HCT116 (cell line): Measurements from ENCODE around the gene NDUFA9. TPM values are rescaled to one million over a fixed set of nuclear protein-coding genes. Genes with fewer than 3 reads are reported as not detected.

Experiments used
- ATAC-seq: fragments of 200-7000 bp; cut with Tn5 transposase; 2 replicates; pipeline ENCODE4 v1.9.1; 2020; ENCODE audit warnings: mild to moderate bottlenecking, moderate library complexity
- Bru-seq: library from RNA; stranded (reverse); fragments of 400-500 nt; gene quantifications from one replicate; lab custom pipeline; 2021; lab: Mats Ljungman, UMichigan
- BruChase-seq, 2 experiments: library from RNA; stranded (reverse); fragments of 400-500 nt; gene quantifications; one replicate each; lab custom pipeline; 2021; lab: Mats Ljungman, UMichigan
- BruUV-seq: library from RNA; stranded (reverse); fragments of 400-500 nt; replicated peaks from 2 replicates; lab custom pipeline; 2021; lab: Mats Ljungman, UMichigan
- CTCF ChIA-PET: fragments of 300-600 bp; sonication (Branson Sonifier 250); formaldehyde crosslinking; loops from one replicate; lab custom pipeline; 2021; ENCODE audit warnings: antibody characterized with exemption; lab: Charles Lee
- POLR2A ChIA-PET: fragments of 300-600, 350-600 bp; sonication (Branson Sonifier 250); formaldehyde crosslinking; loops from one replicate; lab custom pipeline; 2021; ENCODE audit warnings: antibody characterized with exemption; lab: Charles Lee
- RAD21 ChIA-PET, 2 experiments: fragments of 300-600 bp; sonication (Branson Sonifier 250); formaldehyde crosslinking; loops; one replicate each; lab custom pipeline; 2023; ENCODE audit warnings: low total read pairs in 2 of 2; ENCODE audit not compliant: uncharacterized antibody in 2 of 2, unreplicated experiment in 2 of 2, low non-redundant PET in 1 of 2; lab: Charles Lee
- DNase-seq: peaks from one replicate; pipeline ENCODE4 v3.0.0-alpha.2; 2010; ENCODE audit warnings: low read depth, low spot score
- H2AFZ ChIP-seq: fragments of 200-600 bp; shearing (Covaris generic), sonication (generic); 2 replicates; pipeline ENCODE4 v1.6.1; 2017; ENCODE audit warnings: low read depth, mixed run types, mixed read lengths, antibody characterized with exemption, low read length; ENCODE audit not compliant: poor library complexity, severe bottlenecking
- H3K27ac ChIP-seq: 2 replicates; pipeline ENCODE4 v1.5.1; 2012; ENCODE audit warnings: low read depth, low read length
- H3K27me3 ChIP-seq: fragments of 200-600 bp; sonication (generic); 2 replicates; pipeline ENCODE4 v1.6.1; 2016; ENCODE audit warnings: mixed run types, low read length, mixed read lengths; ENCODE audit not compliant: insufficient read depth
- H3K36me3 ChIP-seq, 2 experiments: fragments of 200-500 bp in 1 of 2; fragments of 200-600 bp in 1 of 2; sonication (Bioruptor generic) in 1 of 2; sonication (generic) in 1 of 2; 2 replicates each; pipeline versions ENCODE4 v1.5.1 to v1.6.1; 2014 to 2016; ENCODE audit warnings: low read length in 2 of 2, inconsistent platforms in 1 of 2, mixed read lengths in 1 of 2, mixed run types in 1 of 2; ENCODE audit not compliant: insufficient read depth in 2 of 2, control insufficient read depth in 1 of 2
- H3K4me1 ChIP-seq, 2 experiments: fragments of 200-600 bp in 1 of 2; sonication (generic) in 1 of 2; 2 replicates each; pipeline versions ENCODE4 v1.5.1 to v1.6.1; 2012 to 2017; ENCODE audit warnings: low read length in 2 of 2, inconsistent platforms in 1 of 2, mild to moderate bottlenecking in 1 of 2, mixed read lengths in 1 of 2, mixed run types in 1 of 2, moderate library complexity in 1 of 2; ENCODE audit not compliant: insufficient read depth in 2 of 2, control insufficient read depth in 1 of 2
- H3K4me2 ChIP-seq: fragments of 200-600 bp; sonication (generic); 2 replicates; pipeline ENCODE4 v1.6.1; 2017; ENCODE audit warnings: mixed run types, low read length, mixed read lengths
- H3K4me3 ChIP-seq, 2 experiments: fragments of 200-600 bp in 1 of 2; sonication (generic) in 1 of 2; replicated peaks in 1 of 2; 2 replicates each; pipeline ENCODE4 v1.5.1; 2011 to 2016; ENCODE audit warnings: low read length in 2 of 2, control low read depth in 1 of 2, low read depth in 1 of 2, mild to moderate bottlenecking in 1 of 2, mixed read lengths in 1 of 2, mixed run types in 1 of 2
- H3K79me2 ChIP-seq: fragments of 200-600 bp; sonication (generic); 2 replicates; pipeline ENCODE4 v1.6.1; 2017; ENCODE audit warnings: mild to moderate bottlenecking, mixed run types, low read length, moderate library complexity, mixed read lengths; ENCODE audit not compliant: insufficient read depth
- H3K9ac ChIP-seq: fragments of 200-600 bp; sonication (generic); 2 replicates; pipeline ENCODE4 v1.6.1; 2016; ENCODE audit warnings: low read length, mixed read lengths
- H3K9me2 ChIP-seq: fragments of 200-600 bp; sonication (generic), shearing (Covaris generic); 2 replicates; pipeline ENCODE4 v1.6.1; 2017; ENCODE audit warnings: mixed run types, mild to moderate bottlenecking, moderate library complexity; ENCODE audit not compliant: insufficient read depth
- H3K9me3 ChIP-seq, 2 experiments: fragments of 200-500 bp in 1 of 2; fragments of 200-600 bp in 1 of 2; sonication (Bioruptor generic) in 1 of 2; sonication (generic) in 1 of 2; 2 replicates each; pipeline ENCODE4 v1.6.1; 2014 to 2017; ENCODE audit warnings: low read length in 2 of 2, mixed read lengths in 2 of 2, inconsistent platforms in 1 of 2, low read depth in 1 of 2, mild to moderate bottlenecking in 1 of 2, mixed run types in 1 of 2, moderate library complexity in 1 of 2; ENCODE audit not compliant: control insufficient read depth in 1 of 2, insufficient read depth in 1 of 2
- H4K20me1 ChIP-seq: fragments of 200-600 bp; sonication (generic), shearing (Covaris generic); 2 replicates; pipeline ENCODE4 v1.6.1; 2017; ENCODE audit warnings: mixed run types, mild to moderate bottlenecking, moderate library complexity; ENCODE audit not compliant: insufficient read depth
- CBX3 ChIP-seq: IDR thresholded peaks from 2 replicates; pipeline ENCODE4 v1.6.1; 2012; ENCODE audit warnings: low read depth
- EGR1 ChIP-seq: IDR thresholded peaks from 2 replicates; pipeline ENCODE4 v1.6.1; 2012; ENCODE audit warnings: low read depth
- ELF1 ChIP-seq: IDR thresholded peaks from 2 replicates; pipeline ENCODE4 v1.6.1; 2012; ENCODE audit warnings: low read depth, borderline replicate concordance
- POLR2A ChIP-seq: IDR thresholded peaks from 2 replicates; pipeline ENCODE4 v1.7.0; 2011; ENCODE audit warnings: borderline replicate concordance; ENCODE audit not compliant: insufficient read depth, insufficient read length; ENCODE audit errors: extremely low read depth
- POLR2AphosphoS5 ChIP-seq: IDR thresholded peaks from 2 replicates; pipeline ENCODE4 v1.6.1; 2011; ENCODE audit warnings: mild to moderate bottlenecking, low read depth, low read length, moderate library complexity
- SIN3A ChIP-seq: IDR thresholded peaks from 2 replicates; pipeline ENCODE4 v1.6.1; 2012; ENCODE audit warnings: low read depth
- SP1 ChIP-seq: IDR thresholded peaks from 2 replicates; pipeline ENCODE4 v1.6.1; 2012; ENCODE audit warnings: low read depth
- YY1 ChIP-seq: IDR thresholded peaks from 2 replicates; pipeline ENCODE4 v1.6.1; 2011; ENCODE audit warnings: low read length, low read depth, moderate library complexity, mild to moderate bottlenecking; ENCODE audit not compliant: insufficient replicate concordance; ENCODE audit errors: extremely low read depth
- ZFX ChIP-seq: fragments of 450-650 bp; IDR thresholded peaks from 2 replicates; pipeline ENCODE4 v1.6.1; 2017
- ZNF274 ChIP-seq: fragments of 200-500 bp; sonication (Bioruptor generic); IDR thresholded peaks from 2 replicates; pipeline ENCODE4 v1.6.1; 2014; ENCODE audit warnings: mild to moderate bottlenecking, low read depth, low read length, inconsistent platforms
- intact Hi-C: fragments of 100-400 bp; cut with micrococcal nuclease; formaldehyde crosslinking; loops from 2 replicates; pipeline ENCODE4 v1.10.0; 2022
- long read RNA-seq: library from polyadenylated mRNA; unstranded; transcript quantifications from one replicate; pipeline ENCODE4 v2.0.0, GENCODE V29; 2021; ENCODE audit not compliant: unreplicated experiment
- polyA plus RNA-seq: library from polyadenylated mRNA; unstranded; fragments of >200 nt; gene quantifications from 2 replicates; pipeline ENCODE4 v1.2.1, GENCODE V29; 2012; ENCODE audit warnings: missing spikeins
- total RNA-seq: library from RNA; stranded (reverse); gene quantifications from one replicate; pipeline ENCODE4 v1.2.1, GENCODE V29; 2021; ENCODE audit not compliant: unreplicated experiment
- TF ChIP-seq, protein P1 (sequence below): IDR thresholded peaks from 2 replicates; pipeline ENCODE4 v1.6.1; 2012; ENCODE audit warnings: low read depth
- TF ChIP-seq, protein P2 (sequence below): IDR thresholded peaks from 2 replicates; pipeline ENCODE4 v1.6.1; 2011; ENCODE audit warnings: mild to moderate bottlenecking, low read length, moderate library complexity; ENCODE audit not compliant: insufficient replicate concordance; ENCODE audit errors: extremely low read depth
- TF ChIP-seq, protein P3 (sequence below): IDR thresholded peaks from 2 replicates; pipeline ENCODE4 v1.6.1; 2012

The NDUFA9 gene
- 95.4 TPM for total RNA-seq
- 115 and 125 TPM in 2 replicates for polyA plus RNA-seq
- Bru-seq, nascent RNA: percentile 55 among the genes with signal in this experiment
- BruChase-seq, experiment 1, labeled RNA remaining after a 6-hour chase: percentile 79 among the genes with signal in this experiment
- percentile 67 among the genes with signal in this experiment for BruChase-seq, experiment 2, labeled RNA remaining after a 2-hour chase
- long read RNA-seq, full-length matches to known transcripts: 128 of 131 reads
- long read RNA-seq, partial matches to known transcripts: 1 of 131 reads
- long read RNA-seq, other reads (novel, unspliced or antisense): 2 of 131 reads

DNA sequence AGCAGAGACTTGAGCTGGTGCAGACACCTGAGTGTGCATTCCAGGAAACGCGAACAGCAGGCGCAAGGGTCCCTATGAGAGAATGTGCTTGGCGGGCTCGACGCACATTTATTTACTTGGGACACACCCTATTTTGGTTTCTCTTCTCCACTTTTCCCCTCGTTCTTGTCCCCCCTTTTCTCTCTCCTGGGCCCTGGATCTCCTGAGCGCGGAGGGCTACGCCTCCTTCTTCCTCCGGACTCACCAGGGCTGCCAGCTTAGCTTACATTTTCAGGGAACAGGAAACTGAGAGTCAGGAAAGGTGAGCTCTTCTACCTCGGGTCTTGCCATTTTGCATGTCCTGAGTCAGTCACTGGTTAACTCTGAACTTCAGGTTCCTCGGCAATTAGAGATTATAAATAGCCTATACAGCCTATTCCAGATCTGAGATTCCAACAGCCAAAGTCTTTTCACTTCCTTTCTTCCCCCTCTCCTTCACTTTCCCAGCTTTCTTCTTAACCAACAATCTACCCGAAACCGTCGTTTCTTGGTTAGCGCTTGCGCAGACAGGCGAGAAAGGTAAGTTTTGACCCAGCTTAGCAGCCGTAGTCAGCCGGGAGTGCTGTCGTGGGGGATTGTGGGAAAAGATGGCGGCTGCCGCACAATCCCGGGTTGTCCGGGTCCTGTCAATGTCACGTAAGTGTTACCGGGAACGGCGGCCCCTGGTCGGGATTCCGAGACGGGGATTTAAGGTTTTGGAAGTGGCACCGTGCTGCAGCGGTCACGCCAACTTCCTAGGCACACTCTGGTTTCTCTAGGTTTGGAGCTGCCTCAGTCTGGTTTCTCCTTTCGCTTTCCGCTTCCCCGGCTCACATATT, at the start of gene NDUFA9, which contains the start of gene AKAP3:
Gene NDUFA9 (plus strand): TSS at position 614 of the 857 bp plus-strand sequence. CDS start 13 bp downstream, at position 627.
Gene AKAP3 (minus strand): TSS at position 551 of the 857 bp plus-strand sequence. CDS start 10,855 bp downstream, outside the sequence.
- ATAC-seq (peak; percentile 95), DNase-seq (peak; percentile 66)
- CTCF ChIA-PET: interaction anchor here (0.9 to 1.4 kb wide), 2 partner anchors 109 to 209 kb away, joined by 3 to 5 read pairs; no protein-coding TSS in a partner anchor
- Histone ChIP-seq H3K9ac (peak within 1 kb of the TSS; percentile 72), H3K4me3 (peak within 1 kb of the TSS; percentile 94 to 97), H3K4me1 (peaks cover 10 to 19% of the 10 kb centered on the region in 2 experiments), H3K79me2 (peaks cover 47% of the 10 kb centered on the region), H3K9me3 (no peaks in the 10 kb centered on the region), H3K27ac (peak within 1 kb of the TSS; percentile 77), H3K4me2 (peak within 1 kb of the TSS; percentile 78), H3K36me3 (no peaks in the 10 kb centered on the region), H3K27me3 (no peaks in the 10 kb centered on the region), H2AFZ (peak within 1 kb of the TSS; percentile 82), H4K20me1 (no peaks in the 10 kb centered on the region; the same call in 1 of the 2 replicates), H3K9me2 (no peaks in the 10 kb centered on the region)
- TF ChIP-seq ZFX: no peak
- peak; percentile 75 for TF ChIP-seq POLR2AphosphoS5
- peak; percentile 83 for TF ChIP-seq POLR2A
- TF ChIP-seq ZNF274: no peak
- peak; percentile 31; the same call in 1 of the 2 replicates for TF ChIP-seq CBX3
- no peak; the same call in 1 of the 2 replicates for TF ChIP-seq ELF1
- peak; percentile 85 for TF ChIP-seq SIN3A
- TF ChIP-seq, protein P1, sequence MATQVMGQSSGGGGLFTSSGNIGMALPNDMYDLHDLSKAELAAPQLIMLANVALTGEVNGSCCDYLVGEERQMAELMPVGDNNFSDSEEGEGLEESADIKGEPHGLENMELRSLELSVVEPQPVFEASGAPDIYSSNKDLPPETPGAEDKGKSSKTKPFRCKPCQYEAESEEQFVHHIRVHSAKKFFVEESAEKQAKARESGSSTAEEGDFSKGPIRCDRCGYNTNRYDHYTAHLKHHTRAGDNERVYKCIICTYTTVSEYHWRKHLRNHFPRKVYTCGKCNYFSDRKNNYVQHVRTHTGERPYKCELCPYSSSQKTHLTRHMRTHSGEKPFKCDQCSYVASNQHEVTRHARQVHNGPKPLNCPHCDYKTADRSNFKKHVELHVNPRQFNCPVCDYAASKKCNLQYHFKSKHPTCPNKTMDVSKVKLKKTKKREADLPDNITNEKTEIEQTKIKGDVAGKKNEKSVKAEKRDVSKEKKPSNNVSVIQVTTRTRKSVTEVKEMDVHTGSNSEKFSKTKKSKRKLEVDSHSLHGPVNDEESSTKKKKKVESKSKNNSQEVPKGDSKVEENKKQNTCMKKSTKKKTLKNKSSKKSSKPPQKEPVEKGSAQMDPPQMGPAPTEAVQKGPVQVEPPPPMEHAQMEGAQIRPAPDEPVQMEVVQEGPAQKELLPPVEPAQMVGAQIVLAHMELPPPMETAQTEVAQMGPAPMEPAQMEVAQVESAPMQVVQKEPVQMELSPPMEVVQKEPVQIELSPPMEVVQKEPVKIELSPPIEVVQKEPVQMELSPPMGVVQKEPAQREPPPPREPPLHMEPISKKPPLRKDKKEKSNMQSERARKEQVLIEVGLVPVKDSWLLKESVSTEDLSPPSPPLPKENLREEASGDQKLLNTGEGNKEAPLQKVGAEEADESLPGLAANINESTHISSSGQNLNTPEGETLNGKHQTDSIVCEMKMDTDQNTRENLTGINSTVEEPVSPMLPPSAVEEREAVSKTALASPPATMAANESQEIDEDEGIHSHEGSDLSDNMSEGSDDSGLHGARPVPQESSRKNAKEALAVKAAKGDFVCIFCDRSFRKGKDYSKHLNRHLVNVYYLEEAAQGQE: no peak
- TF ChIP-seq, protein P2, sequence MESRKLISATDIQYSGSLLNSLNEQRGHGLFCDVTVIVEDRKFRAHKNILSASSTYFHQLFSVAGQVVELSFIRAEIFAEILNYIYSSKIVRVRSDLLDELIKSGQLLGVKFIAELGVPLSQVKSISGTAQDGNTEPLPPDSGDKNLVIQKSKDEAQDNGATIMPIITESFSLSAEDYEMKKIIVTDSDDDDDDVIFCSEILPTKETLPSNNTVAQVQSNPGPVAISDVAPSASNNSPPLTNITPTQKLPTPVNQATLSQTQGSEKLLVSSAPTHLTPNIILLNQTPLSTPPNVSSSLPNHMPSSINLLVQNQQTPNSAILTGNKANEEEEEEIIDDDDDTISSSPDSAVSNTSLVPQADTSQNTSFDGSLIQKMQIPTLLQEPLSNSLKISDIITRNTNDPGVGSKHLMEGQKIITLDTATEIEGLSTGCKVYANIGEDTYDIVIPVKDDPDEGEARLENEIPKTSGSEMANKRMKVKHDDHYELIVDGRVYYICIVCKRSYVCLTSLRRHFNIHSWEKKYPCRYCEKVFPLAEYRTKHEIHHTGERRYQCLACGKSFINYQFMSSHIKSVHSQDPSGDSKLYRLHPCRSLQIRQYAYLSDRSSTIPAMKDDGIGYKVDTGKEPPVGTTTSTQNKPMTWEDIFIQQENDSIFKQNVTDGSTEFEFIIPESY: peak; percentile 79
- TF ChIP-seq SP1: peak; percentile 66
- TF ChIP-seq YY1: peak; percentile 98
- TF ChIP-seq, protein P3, sequence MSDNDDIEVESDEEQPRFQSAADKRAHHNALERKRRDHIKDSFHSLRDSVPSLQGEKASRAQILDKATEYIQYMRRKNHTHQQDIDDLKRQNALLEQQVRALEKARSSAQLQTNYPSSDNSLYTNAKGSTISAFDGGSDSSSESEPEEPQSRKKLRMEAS: peak; percentile 19; the same call in 1 of the 2 replicates
- 0 out of 2 replicates have a peak, but pooled peaks have one; percentile 26 for TF ChIP-seq EGR1
- intact Hi-C loops: loop anchor here (2.0 kb wide), 1 partner anchor 44 kb away; no protein-coding TSS in a partner anchor
- RAD21 ChIA-PET: no interaction called here
- BruUV-seq: TSS peak; percentile 91
- POLR2A ChIA-PET: interaction anchor here (0.7 kb wide), 1 partner anchor 10 kb away, joined by 3 read pairs; no protein-coding TSS in a partner anchor
